ENCODE results near the gene HDX. TPM values are rescaled to one million over a fixed set of nuclear protein-coding genes. Genes with fewer than 3 reads are reported as not detected.

The HDX gene
- total RNA-seq, 2 experiments from 2014 or later: 1.6 to 2.1 TPM

DNA sequence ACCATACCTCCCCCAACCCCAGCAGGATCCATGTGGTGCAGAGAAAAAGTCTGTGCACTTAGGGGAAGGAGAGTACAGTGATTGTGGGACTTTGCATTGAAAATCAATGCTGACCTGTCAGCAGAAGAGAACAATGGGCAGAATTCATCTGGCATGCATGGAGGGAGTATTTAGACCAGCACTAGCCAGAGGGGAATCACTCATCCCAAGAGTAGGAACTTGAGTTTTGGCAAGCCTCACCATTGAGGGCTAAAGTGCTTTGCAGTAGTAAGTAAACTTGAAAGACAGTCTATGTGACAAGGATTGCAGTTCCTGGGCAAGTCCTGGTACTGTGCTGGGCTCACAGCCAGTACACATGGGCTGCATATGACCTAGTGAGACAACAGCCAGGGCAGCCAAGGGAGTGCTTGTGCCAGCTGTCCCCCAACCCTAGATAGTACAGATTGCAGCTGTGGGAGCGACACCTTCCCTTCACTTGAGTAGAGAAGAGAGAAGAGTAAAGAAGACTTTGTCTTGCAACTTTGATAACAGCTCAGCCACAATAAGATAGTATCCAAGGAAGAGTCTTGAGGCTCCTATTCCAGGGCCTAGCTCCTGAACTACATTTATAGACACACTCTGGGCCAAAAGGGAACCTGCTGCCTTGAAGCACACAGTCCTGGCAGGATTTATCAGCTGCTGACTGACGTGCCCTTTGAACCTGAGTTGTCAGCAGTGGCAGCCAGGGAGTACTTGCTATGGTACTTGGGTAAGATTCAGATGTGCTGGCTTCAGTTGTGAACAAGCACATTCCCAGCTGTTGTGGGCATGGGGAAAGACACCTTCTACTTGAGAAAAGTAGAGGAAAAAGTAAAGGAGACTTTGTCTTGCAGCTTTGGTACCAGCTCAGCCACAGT, 48.7 kb downstream of the HDX start:
- H3K27me3 Mint-ChIP-seq (ENCODE audit: low read depth): no peaks in the 10 kb centered on the region

DNA sequence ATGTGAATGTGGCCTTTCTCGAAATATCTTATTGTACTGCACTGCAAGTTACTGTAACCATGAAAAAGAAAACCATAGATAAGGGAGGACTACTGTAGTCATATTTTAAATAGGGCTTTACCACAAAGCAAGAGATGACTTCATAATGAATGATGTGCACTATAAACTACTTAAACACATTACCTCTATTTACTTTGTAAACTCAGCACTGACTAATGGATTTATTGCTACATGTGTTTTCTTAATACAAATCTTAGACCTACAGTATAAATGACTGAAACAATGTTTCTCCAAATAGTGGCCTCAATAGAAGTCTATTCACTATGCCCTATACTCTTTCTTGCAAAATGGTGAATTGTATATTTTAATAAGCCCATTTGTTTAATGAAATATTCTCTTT, 61.1 kb downstream of the HDX start:
- Mint-ChIP-seq H3K27me3 (ENCODE audit: low read depth) (no peaks in the 10 kb centered on the region), H3K9me3 (ENCODE audit: insufficient read depth) (peaks cover 4% of the 10 kb centered on the region), H3K4me1 (ENCODE audit: low read depth) (no peaks in the 10 kb centered on the region), H3K4me3 (no peak overlapping the region), H3K27ac (no peak overlapping the region), H3K36me3 (ENCODE audit: low read depth) (no peaks in the 10 kb centered on the region)
- ChIA-PET POLR2A (no interaction called here), CTCF (no interaction called here)
- DNase-seq: no peak
- ATAC-seq: no peak

More for the DNA sequence above, 48.7 kb downstream of the HDX start:
- Mint-ChIP-seq H3K4me1 (ENCODE audit: low read depth) (no peaks in the 10 kb centered on the region), H3K9me3 (ENCODE audit: insufficient read depth) (peaks cover 8% of the 10 kb centered on the region), H3K4me3 (no peak overlapping the region), H3K27ac (no peak overlapping the region), H3K36me3 (ENCODE audit: low read depth) (no peaks in the 10 kb centered on the region)
- ChIA-PET POLR2A (no interaction called here), CTCF (no interaction called here)
- no peak for ATAC-seq
- no peak for DNase-seq

DNA sequence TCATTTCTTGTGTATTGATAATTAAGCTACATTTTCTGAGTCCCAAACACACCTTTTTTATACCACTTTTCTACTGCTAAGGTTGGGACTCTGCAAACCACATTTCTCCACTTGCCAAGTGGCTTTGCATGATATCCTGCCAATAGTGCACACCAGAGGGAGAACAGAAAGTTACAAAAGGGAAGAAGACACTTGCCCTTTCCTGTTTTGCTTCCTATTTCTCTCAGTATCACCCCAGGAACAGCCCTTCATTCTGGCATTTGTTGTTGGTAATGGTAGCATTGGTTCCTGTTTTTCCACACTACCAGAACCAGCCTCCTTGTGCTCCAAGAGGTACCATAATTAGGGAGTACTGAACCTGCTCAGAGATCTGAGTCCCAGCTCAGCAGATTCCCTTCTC, 87.1 kb downstream of the HDX start:
- Mint-ChIP-seq H3K27ac (no peak overlapping the region), H3K4me1 (ENCODE audit: low read depth) (no peaks in the 10 kb centered on the region), H3K4me3 (no peak overlapping the region), H3K27me3 (ENCODE audit: low read depth) (no peaks in the 10 kb centered on the region), H3K36me3 (ENCODE audit: low read depth) (no peaks in the 10 kb centered on the region), H3K9me3 (ENCODE audit: insufficient read depth) (peaks cover 2% of the 10 kb centered on the region)
- ATAC-seq (no peak), DNase-seq (no peak)
- ChIA-PET CTCF (no interaction called here), POLR2A (no interaction called here)

DNA sequence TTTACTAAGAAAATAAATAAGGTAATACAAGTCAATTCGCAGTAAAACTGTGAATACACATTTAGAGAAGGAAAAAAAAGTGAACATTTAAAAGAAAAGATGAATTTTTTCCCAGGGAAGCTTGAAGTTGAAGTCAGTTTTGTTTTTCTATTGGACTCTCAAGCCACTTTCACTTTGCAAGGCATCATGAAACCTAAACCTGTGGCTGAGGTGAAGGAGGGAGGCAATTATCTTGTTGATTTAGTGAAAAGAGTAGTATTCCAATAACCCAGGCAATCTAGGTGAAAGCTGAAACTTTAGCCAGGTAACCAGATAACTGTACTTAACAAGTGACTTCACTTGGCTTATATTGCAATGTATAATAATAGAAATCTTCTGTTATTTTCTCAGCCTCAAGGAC, 138.6 kb downstream of the HDX start:
- no peak overlapping the region for H3K27ac Mint-ChIP-seq
- no peaks in the 10 kb centered on the region for H3K27me3 Mint-ChIP-seq (ENCODE audit: low read depth)
- H3K36me3 Mint-ChIP-seq (ENCODE audit: low read depth): no peaks in the 10 kb centered on the region
- ATAC-seq (no peak), DNase-seq (no peak)
- no peaks in the 10 kb centered on the region for H3K4me1 Mint-ChIP-seq (ENCODE audit: low read depth)
- POLR2A ChIA-PET: no interaction called here
- no peaks in the 10 kb centered on the region for H3K9me3 Mint-ChIP-seq (ENCODE audit: insufficient read depth)
- CTCF ChIA-PET: no interaction called here
- no peak overlapping the region for H3K4me3 Mint-ChIP-seq

DNA sequence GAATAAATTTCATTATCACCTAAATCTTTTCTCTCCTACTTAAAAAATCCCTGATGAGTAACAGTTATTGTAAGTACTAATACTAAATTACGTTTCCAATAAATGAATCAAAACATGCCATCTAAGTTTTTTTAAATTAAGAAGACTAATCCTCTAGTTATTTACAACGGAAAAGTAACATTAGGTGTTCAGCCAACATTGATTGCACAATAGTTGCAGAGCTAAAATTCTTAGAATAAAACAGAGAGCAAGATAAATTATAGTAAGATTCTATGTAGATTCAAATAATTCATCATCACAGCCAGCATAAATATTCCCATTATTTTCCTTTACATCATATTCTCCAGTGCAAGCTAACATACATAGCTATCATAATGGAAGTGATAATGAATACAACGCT, 139.2 kb downstream of the HDX start:
- H3K4me3 Mint-ChIP-seq: no peak overlapping the region
- no peaks in the 10 kb centered on the region for H3K27me3 Mint-ChIP-seq (ENCODE audit: low read depth)
- DNase-seq: no peak
- no peaks in the 10 kb centered on the region for H3K9me3 Mint-ChIP-seq (ENCODE audit: insufficient read depth)
- H3K27ac Mint-ChIP-seq: no peak overlapping the region
- no peaks in the 10 kb centered on the region for H3K4me1 Mint-ChIP-seq (ENCODE audit: low read depth)
- no peak for ATAC-seq
- no peaks in the 10 kb centered on the region for H3K36me3 Mint-ChIP-seq (ENCODE audit: low read depth)
- POLR2A ChIA-PET: no interaction called here
- CTCF ChIA-PET: no interaction called here

DNA sequence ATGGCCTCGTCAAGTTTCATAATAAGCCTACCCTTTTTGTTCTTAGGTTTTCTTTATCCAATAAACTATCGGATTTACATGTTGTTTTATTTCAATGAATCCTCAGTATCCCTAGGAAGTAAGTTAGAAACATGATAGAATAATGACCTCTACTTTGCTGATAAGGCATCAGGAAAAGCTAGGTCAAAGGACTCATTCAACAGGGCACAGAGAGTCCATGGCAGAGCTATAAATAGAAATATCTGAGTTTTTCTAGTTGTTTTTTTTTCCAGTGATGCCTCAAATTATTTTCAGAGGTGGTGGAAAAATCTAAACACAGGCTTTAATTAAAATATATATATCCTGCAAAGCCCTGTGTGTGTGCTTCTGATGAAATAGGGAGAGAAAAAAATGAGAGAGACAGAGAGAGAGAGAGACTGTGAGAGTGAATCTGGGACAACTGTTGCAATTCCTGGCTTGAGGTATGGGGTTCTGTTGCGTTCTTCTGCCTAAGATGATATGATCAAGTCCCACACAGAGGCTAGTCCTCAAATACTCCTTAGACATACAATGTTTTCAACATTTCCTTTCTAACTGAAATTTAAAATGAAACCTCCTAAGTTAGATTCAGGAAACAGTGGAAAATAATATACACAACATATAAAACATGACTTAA, 139.9 kb downstream of the HDX start:
- no peaks in the 10 kb centered on the region for H3K4me1 Mint-ChIP-seq (ENCODE audit: low read depth)
- H3K9me3 Mint-ChIP-seq (ENCODE audit: insufficient read depth): no peaks in the 10 kb centered on the region
- no peaks in the 10 kb centered on the region for H3K27me3 Mint-ChIP-seq (ENCODE audit: low read depth)
- no peak for DNase-seq
- POLR2A ChIA-PET: no interaction called here
- CTCF ChIA-PET: no interaction called here
- no peak for ATAC-seq
- H3K36me3 Mint-ChIP-seq (ENCODE audit: low read depth): no peaks in the 10 kb centered on the region
- no peak overlapping the region for H3K27ac Mint-ChIP-seq
- H3K4me3 Mint-ChIP-seq: no peak overlapping the region

DNA sequence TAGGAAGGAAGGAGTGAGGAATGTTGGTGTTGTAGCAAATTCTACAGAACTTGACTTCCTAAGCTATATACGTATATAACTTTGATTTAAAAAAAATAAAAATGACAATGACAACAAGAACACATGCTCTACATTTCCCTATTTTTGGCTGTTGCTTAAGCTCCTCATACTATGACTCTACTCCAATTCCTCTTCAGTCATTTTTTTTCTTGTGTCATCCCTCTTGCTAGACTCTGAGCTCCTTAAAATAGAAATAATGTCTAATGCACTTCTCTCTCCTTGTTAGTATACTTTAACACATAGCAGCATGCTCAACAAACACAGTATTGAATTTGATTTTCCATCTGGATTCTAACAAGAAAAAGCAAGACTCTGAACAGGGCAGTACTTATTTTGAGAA, 144.0 kb downstream of the HDX start:
- Mint-ChIP-seq H3K27me3 (ENCODE audit: low read depth) (no peaks in the 10 kb centered on the region), H3K9me3 (ENCODE audit: insufficient read depth) (no peaks in the 10 kb centered on the region), H3K27ac (no peak overlapping the region), H3K4me3 (no peak overlapping the region), H3K4me1 (ENCODE audit: low read depth) (no peaks in the 10 kb centered on the region), H3K36me3 (ENCODE audit: low read depth) (no peaks in the 10 kb centered on the region)
- ChIA-PET POLR2A (no interaction called here), CTCF (no interaction called here)
- no peak for DNase-seq
- no peak for ATAC-seq

DNA sequence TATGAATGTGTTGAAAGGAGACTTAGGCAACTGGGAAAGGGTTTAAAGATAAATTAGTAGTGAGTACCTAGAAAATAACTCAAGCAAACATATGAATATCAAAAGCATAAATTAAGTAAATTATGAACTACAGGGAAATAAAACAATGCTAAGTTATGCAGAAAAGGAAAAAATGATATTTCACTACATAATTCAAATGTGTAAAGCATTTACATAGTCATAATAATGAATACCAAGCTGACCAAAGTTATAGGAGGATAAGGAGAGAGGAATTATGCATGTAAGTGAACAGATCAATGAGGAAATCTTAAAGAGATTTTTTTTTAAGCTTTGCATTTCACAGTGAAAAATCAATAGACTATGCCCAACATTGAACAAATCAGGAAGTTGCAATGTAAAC, 145.0 kb downstream of the HDX start:
- POLR2A ChIA-PET: no interaction called here
- Mint-ChIP-seq H3K27ac (no peak overlapping the region), H3K4me3 (no peak overlapping the region), H3K9me3 (ENCODE audit: insufficient read depth) (no peaks in the 10 kb centered on the region), H3K36me3 (ENCODE audit: low read depth) (no peaks in the 10 kb centered on the region), H3K27me3 (ENCODE audit: low read depth) (no peaks in the 10 kb centered on the region), H3K4me1 (ENCODE audit: low read depth) (no peaks in the 10 kb centered on the region)
- DNase-seq: no peak
- CTCF ChIA-PET: no interaction called here
- ATAC-seq: no peak

DNA sequence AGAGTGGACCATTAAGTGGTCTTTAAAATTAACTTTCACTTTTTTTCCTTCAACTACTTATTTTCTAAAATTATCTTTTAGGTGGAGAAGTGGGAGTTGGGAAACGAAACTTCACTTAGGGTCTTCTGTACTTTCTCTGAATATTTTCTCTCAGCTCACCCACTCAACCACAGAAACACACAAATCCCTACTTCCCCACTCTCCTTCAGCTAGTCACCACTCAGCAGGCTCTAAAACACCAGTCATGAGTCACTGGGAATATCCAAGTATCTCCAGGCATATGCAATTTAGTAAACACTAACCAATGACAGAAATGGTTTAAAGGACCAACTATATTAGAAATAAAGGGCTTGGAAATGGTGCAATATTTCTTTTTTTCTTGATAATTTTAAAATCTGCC, 161.3 kb downstream of the HDX start:
- CTCF ChIA-PET: no interaction called here

DNA sequence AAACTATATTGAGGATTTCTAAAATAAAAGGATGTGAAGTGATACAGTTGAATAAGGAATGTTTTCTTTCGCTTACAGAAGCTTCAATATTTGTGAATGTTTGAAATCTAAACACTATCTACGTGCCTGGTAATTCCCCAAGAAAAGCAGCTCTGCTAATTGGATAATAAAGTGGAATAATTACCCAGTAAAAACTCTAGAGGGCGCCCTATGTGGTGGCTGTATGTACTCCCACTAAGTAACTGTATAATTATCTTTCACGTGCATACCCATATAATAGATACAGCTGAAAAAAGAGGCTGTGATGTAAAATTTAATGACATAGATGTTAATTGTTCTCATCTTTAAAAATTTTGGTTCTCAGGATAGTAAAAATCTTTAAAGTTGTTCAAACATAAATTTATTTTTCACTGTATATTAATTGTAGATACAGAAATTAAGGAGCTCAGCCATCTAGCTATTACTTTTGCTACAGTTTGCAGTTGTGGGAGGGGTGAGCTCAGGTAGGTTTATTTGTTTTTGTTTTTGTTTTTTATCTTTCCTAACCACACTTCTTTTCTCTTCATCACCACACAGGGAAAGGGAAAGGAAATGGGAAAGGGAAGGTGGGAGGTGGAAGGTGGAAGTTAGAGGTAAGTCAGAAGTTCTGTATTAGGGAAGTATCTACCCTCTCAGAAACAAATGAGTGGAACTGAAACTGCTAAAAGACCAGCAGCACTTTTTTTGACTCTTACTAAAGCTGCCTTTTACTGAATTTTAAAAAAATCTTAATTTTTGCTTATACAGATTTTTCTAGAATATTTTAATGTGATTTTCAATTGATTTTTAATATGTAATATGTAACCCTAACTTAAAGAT, 162.5 kb downstream of the HDX start:
- ATAC-seq (no peak), DNase-seq (no peak)
- H3K36me3 Mint-ChIP-seq (ENCODE audit: low read depth): no peaks in the 10 kb centered on the region
- ChIA-PET CTCF (no interaction called here), POLR2A (no interaction called here)
- no peak overlapping the region for H3K27ac Mint-ChIP-seq
- H3K4me3 Mint-ChIP-seq: no peak overlapping the region
- no peaks in the 10 kb centered on the region for H3K9me3 Mint-ChIP-seq (ENCODE audit: insufficient read depth)
- no peaks in the 10 kb centered on the region for H3K4me1 Mint-ChIP-seq (ENCODE audit: low read depth)
- no peaks in the 10 kb centered on the region for H3K27me3 Mint-ChIP-seq (ENCODE audit: low read depth)

More for the DNA sequence above, 161.3 kb downstream of the HDX start:
- Mint-ChIP-seq H3K9me3 (ENCODE audit: insufficient read depth) (no peaks in the 10 kb centered on the region), H3K27ac (no peak overlapping the region), H3K4me3 (no peak overlapping the region), H3K27me3 (ENCODE audit: low read depth) (no peaks in the 10 kb centered on the region), H3K36me3 (ENCODE audit: low read depth) (no peaks in the 10 kb centered on the region), H3K4me1 (ENCODE audit: low read depth) (no peaks in the 10 kb centered on the region)
- POLR2A ChIA-PET: no interaction called here
- no peak for DNase-seq
- ATAC-seq: no peak

DNA sequence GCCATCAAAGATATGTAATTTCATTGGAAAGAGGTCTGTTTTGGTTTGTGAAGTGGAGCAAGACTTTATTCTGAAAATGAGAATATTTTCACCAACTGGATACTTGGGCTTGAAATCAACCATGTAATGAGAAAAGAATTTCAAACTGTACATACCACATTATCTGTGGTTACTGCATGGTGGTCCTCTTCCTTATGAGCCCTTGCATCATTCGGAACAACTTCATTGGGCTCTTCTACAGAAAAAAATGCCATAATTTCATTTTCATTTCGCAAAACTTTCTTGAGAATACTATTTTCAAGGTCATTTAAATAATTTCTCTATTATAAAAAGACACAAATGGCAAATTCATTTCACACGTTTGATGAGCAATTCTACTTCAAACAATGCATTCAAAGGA, 165.6 kb downstream of the HDX start:
- POLR2A ChIA-PET: no interaction called here
- H3K4me1 Mint-ChIP-seq (ENCODE audit: low read depth): no peaks in the 10 kb centered on the region
- H3K27ac Mint-ChIP-seq: no peak overlapping the region
- ATAC-seq (no peak), DNase-seq (no peak)
- H3K27me3 Mint-ChIP-seq (ENCODE audit: low read depth): no peaks in the 10 kb centered on the region
- no peaks in the 10 kb centered on the region for H3K9me3 Mint-ChIP-seq (ENCODE audit: insufficient read depth)
- H3K4me3 Mint-ChIP-seq: no peak overlapping the region
- no peaks in the 10 kb centered on the region for H3K36me3 Mint-ChIP-seq (ENCODE audit: low read depth)
- CTCF ChIA-PET: no interaction called here

DNA sequence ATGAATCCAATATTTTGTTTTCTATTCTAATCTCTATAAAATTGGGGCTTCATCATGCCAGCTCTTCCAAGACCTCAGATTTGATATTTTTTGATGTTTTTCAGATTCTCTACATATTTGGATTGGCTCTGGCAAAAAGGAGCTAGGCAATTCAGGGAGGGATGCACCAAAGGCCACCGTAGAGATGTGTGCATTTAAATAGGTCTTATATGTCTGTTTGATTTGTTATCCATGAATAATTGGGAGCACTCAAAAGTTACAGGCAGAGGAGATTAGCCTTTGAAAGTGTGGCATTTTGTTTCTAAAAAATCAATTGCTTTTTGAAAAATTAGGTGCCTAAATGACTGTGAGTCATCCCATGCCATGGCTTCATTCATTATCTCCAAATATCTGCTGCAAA, 167.1 kb downstream of the HDX start:
- H3K36me3 Mint-ChIP-seq (ENCODE audit: low read depth): no peaks in the 10 kb centered on the region
- no peak overlapping the region for H3K4me3 Mint-ChIP-seq
- no peak for DNase-seq
- no peaks in the 10 kb centered on the region for H3K9me3 Mint-ChIP-seq (ENCODE audit: insufficient read depth)
- no peak overlapping the region for H3K27ac Mint-ChIP-seq
- no peaks in the 10 kb centered on the region for H3K4me1 Mint-ChIP-seq (ENCODE audit: low read depth)
- H3K27me3 Mint-ChIP-seq (ENCODE audit: low read depth): no peaks in the 10 kb centered on the region
- ATAC-seq: no peak
- POLR2A ChIA-PET: no interaction called here
- CTCF ChIA-PET: no interaction called here

Measured in activated CD8-positive, alpha-beta T cell treated with anti-CD3 and anti-CD28 coated beads, Interleukin-2, amount 10 ng/mL, durations not matched to agents 7 days and 5 days (primary cell).